Pons (tissue), 1 donor: ENCODE data around the gene DNAH9.
A peak's percentile ranks its signal among the peaks of the same experiment; 100 is the strongest.

ENCODE experiments used
- DNase-seq: peaks from one replicate; pipeline ENCODE4 v3.0.0-alpha.2; 2016; ENCODE audit warnings: low spot score

The DNAH9 gene

GRCh38 chr17:11986179-11986941 lies 388.1 kb downstream of the DNAH9 start:
- DNase-seq: no peak

- DNase-seq: peak; percentile 57
Observed at GRCh38 chr17:11986942-11987329, 388.7 kb downstream of the DNAH9 start.

- DNase-seq: no peak
Observed at GRCh38 chr17:11990363-11990983, 392.2 kb downstream of the DNAH9 start.

GRCh38 chr17:11991461-11991860 lies 393.2 kb downstream of the DNAH9 start:
- no peak for DNase-seq

GRCh38 chr17:11996722-11997146 lies 398.5 kb downstream of the DNAH9 start:
- peak; percentile 66 for DNase-seq

GRCh38 chr17:11997147-11997971 lies 399.1 kb downstream of the DNAH9 start, which contains the start of gene ZNF18:
Gene ZNF18 (minus strand): TSS chr17:11997475. CDS start chr17:11992829, 4,646 bp downstream.
- DNase-seq: peak; percentile 91

- DNase-seq: no peak
Observed at GRCh38 chr17:11997972-11998233, 399.6 kb downstream of the DNAH9 start.

GRCh38 chr17:11999696-12000095 lies 401.4 kb downstream of the DNAH9 start:
- no peak for DNase-seq

GRCh38 chr17:12007466-12007865 lies 409.2 kb downstream of the DNAH9 start:
- no peak for DNase-seq
